Esophagus muscularis mucosa (tissue), 4 donors: ENCODE results near the gene AMACR. TPM values are rescaled to one million over a fixed set of nuclear protein-coding genes. Genes with fewer than 3 reads are reported as not detected.

Experiments used
- DNase-seq: peaks from one replicate; pipeline ENCODE4 v3.0.0-alpha.2; 2017; ENCODE audit errors: extremely low spot score
- H3K27ac ChIP-seq, 4 donors: fragments of 200-600 bp; sonication (generic); replicated peaks in 1 of 4; 1 replicate in 3 of 4; 2 replicates in 1 of 4; pipeline ENCODE4 v1.5.1; 2016 to 2019; ENCODE audit warnings: mild to moderate bottlenecking in 1 of 4
- H3K27me3 ChIP-seq, 4 donors: fragments of 200-600 bp; sonication (generic); one replicate each; pipeline versions ENCODE4 v1.5.1 to v1.6.0; 2016 to 2019
- H3K36me3 ChIP-seq, 4 donors: fragments of 200-600 bp; sonication (generic); one replicate each; pipeline ENCODE4 v1.5.1; 2016 to 2019
- H3K4me1 ChIP-seq, 4 donors: fragments of 200-600 bp; sonication (generic); one replicate each; pipeline ENCODE4 v1.5.1; 2016 to 2019
- H3K4me3 ChIP-seq, 4 donors: fragments of 200-600 bp; sonication (generic); 1 replicate in 2 of 4; 2 replicates in 2 of 4; pipeline ENCODE4 v1.5.1; 2016 to 2019; ENCODE audit warnings: mild to moderate bottlenecking in 4 of 4, moderate library complexity in 1 of 4
- H3K9me3 ChIP-seq, 4 donors: fragments of 200-600 bp; sonication (generic); 1 replicate in 3 of 4; 2 replicates in 1 of 4; pipeline ENCODE4 v1.5.1; 2016 to 2019
- CTCF ChIP-seq, 3 experiments: fragments of 200-600 bp in 2 of 3; fragments of 450-650 bp in 1 of 3; sonication (generic) in 2 of 3; IDR thresholded peaks; one replicate each; pipeline ENCODE4 v1.5.1; 2017 to 2019; ENCODE audit warnings: antibody characterized with exemption in 3 of 3, mild to moderate bottlenecking in 2 of 3, moderate library complexity in 1 of 3
- EP300 ChIP-seq: sonication (generic); formaldehyde crosslinking; IDR thresholded peaks from one replicate; pipeline ENCODE4 v1.6.1; 2017; ENCODE audit warnings: antibody characterized with exemption
- POLR2A ChIP-seq: fragments of 450-650 bp; IDR thresholded peaks from one replicate; pipeline ENCODE4 v1.6.1; 2017; ENCODE audit warnings: antibody characterized with exemption, moderate library complexity, mild to moderate bottlenecking, low read depth
- POLR2AphosphoS5 ChIP-seq, 2 donors: sonication (generic); formaldehyde crosslinking; IDR thresholded peaks; one replicate each; pipeline ENCODE4 v1.6.1; 2017; ENCODE audit warnings: antibody characterized with exemption in 2 of 2
- WGBS: methylation state at CpG from one replicate; pipeline ENCODE4 v1.1.5; 2018; 5-methylcytosine and 5-hydroxymethylcytosine counted together
- intact Hi-C: fragments of 100-400 bp; cut with DNase I; formaldehyde crosslinking; loops from one replicate; pipeline ENCODE4 v1.15.1; 2023
- total RNA-seq, 4 donors: library from RNA; depleted of rRNA; stranded (reverse); fragments of >200 nt; gene quantifications; one replicate each; pipeline versions ENCODE4 v1.1.0 to v1.2.1, GENCODE V29; 2016

AMACR gene
- total RNA-seq, 4 donors from 2014 or later: 6.1 to 12.7 (median 9.5) TPM

GRCh38 chr5:33997331-33997983 lies 10.4 kb downstream of the AMACR start:
- Histone ChIP-seq H3K27me3 (no peaks in the 10 kb centered on the region), H3K9me3 (no peaks in the 10 kb centered on the region), H3K27ac (peak overlapping the region in 3 of 4 donors; percentile 10 to 40 (median 17)), H3K4me3 (no peak overlapping the region), H3K4me1 (peaks cover 0 to 39% (median 30%) of the 10 kb centered on the region in 4 donors), H3K36me3 (peaks cover 0 to 31% (median 7%) of the 10 kb centered on the region in 4 donors)
- no peak for DNase-seq
- intact Hi-C loops: no loop called here
- WGBS: 34% methylated on average over 6 of the region's 6 CpGs
- TF ChIP-seq EP300 (no peak), POLR2A (no peak), CTCF (IDR thresholded peaks at IDR 0.05) (peak; percentile 63 to 75 (median 63)), POLR2AphosphoS5 (IDR thresholded peaks at IDR 0.05) (peak; percentile 50 to 57)

GRCh38 chr5:33995865-33996264 lies 12.0 kb downstream of the AMACR start:
- peak overlapping the region in 1 of 4 donors; percentile 2 for H3K27ac ChIP-seq
- WGBS: 50% methylated on average over 2 of the region's 2 CpGs
- DNase-seq: no peak
- H3K27me3 ChIP-seq: no peaks in the 10 kb centered on the region
- no peaks in the 10 kb centered on the region for H3K9me3 ChIP-seq
- no peak for TF ChIP-seq POLR2AphosphoS5 (IDR thresholded peaks at IDR 0.05)
- no peak for TF ChIP-seq POLR2A
- TF ChIP-seq CTCF (IDR thresholded peaks at IDR 0.05): no peak
- TF ChIP-seq EP300: no peak
- intact Hi-C loops: no loop called here
- peaks cover 0 to 27% (median 18%) of the 10 kb centered on the region in 4 donors for H3K4me1 ChIP-seq
- H3K4me3 ChIP-seq: no peak overlapping the region
- H3K36me3 ChIP-seq: peaks cover 0 to 28% (median 7%) of the 10 kb centered on the region in 4 donors

- H3K4me1 ChIP-seq: peaks cover 0 to 20% (median 15%) of the 10 kb centered on the region in 4 donors
- H3K9me3 ChIP-seq: no peaks in the 10 kb centered on the region
- peaks cover 0 to 28% (median 7%) of the 10 kb centered on the region in 4 donors for H3K36me3 ChIP-seq
- WGBS: 44% methylated on average over 1 of the region's 1 CpG
- no peak overlapping the region for H3K4me3 ChIP-seq
- no peaks in the 10 kb centered on the region for H3K27me3 ChIP-seq
- intact Hi-C loops: no loop called here
- DNase-seq: no peak
- TF ChIP-seq POLR2A (no peak), POLR2AphosphoS5 (IDR thresholded peaks at IDR 0.05) (no peak), CTCF (IDR thresholded peaks at IDR 0.05) (no peak), EP300 (no peak)
- no peak overlapping the region for H3K27ac ChIP-seq
Observed at GRCh38 chr5:33994845-33995244, 13.0 kb downstream of the AMACR start.

GRCh38 chr5:33992864-33993263 lies 15.0 kb downstream of the AMACR start:
- H3K9me3 ChIP-seq: no peaks in the 10 kb centered on the region
- peaks cover 0 to 20% (median 15%) of the 10 kb centered on the region in 4 donors for H3K4me1 ChIP-seq
- DNase-seq: no peak
- intact Hi-C loops: no loop called here
- H3K4me3 ChIP-seq: no peak overlapping the region
- H3K27me3 ChIP-seq: no peaks in the 10 kb centered on the region
- no peak for TF ChIP-seq EP300
- H3K27ac ChIP-seq: no peak overlapping the region
- H3K36me3 ChIP-seq: peaks cover 13 to 35% (median 19%) of the 10 kb centered on the region in 4 donors
- WGBS: 85% methylated on average over 2 of the region's 2 CpGs

- Histone ChIP-seq H3K4me1 (no peaks in the 10 kb centered on the region), H3K27ac (no peak overlapping the region), H3K4me3 (no peak overlapping the region), H3K27me3 (no peaks in the 10 kb centered on the region), H3K36me3 (peaks cover 15 to 34% (median 27%) of the 10 kb centered on the region in 4 donors), H3K9me3 (no peaks in the 10 kb centered on the region)
- no peak for DNase-seq
- intact Hi-C loops: no loop called here
- TF ChIP-seq EP300 (no peak), POLR2AphosphoS5 (IDR thresholded peaks at IDR 0.05) (no peak), POLR2A (no peak), CTCF (IDR thresholded peaks at IDR 0.05) (no peak)
- 97% methylated on average over 6 of the region's 6 CpGs for WGBS
Observed at GRCh38 chr5:33985447-33985846, 22.4 kb downstream of the AMACR start.
